Transverse colon (tissue), 4 donors: ENCODE data around the gene CBLB. TPM values are rescaled to one million over a fixed set of nuclear protein-coding genes. Genes with fewer than 3 reads are reported as not detected.

Source experiments
- DNase-seq: peaks from one replicate; pipeline ENCODE4 v3.0.0-alpha.2; 2019
- H3K27ac ChIP-seq, 4 donors: fragments of 200-600 bp; sonication (generic); 2 replicates each; pipeline ENCODE4 v1.5.1; 2016 to 2018; ENCODE audit warnings: inconsistent platforms in 4 of 4
- H3K27me3 ChIP-seq: fragments of 200-600 bp; sonication (generic); 2 replicates; pipeline ENCODE4 v1.5.1; 2017; ENCODE audit warnings: inconsistent platforms
- H3K36me3 ChIP-seq, 4 donors: fragments of 200-600 bp; sonication (generic); 2 replicates each; pipeline ENCODE4 v1.5.1; 2017 to 2019; ENCODE audit warnings: inconsistent platforms in 4 of 4
- H3K4me1 ChIP-seq, 4 donors: fragments of 200-600 bp; sonication (generic); 2 replicates each; pipeline ENCODE4 v1.5.1; 2017 to 2020; ENCODE audit warnings: inconsistent platforms in 4 of 4
- H3K4me3 ChIP-seq, 4 donors: fragments of 200-600 bp; sonication (generic); 1 replicate in 1 of 4; 2 replicates in 3 of 4; pipeline versions ENCODE4 v1.5.1 to v1.6.1; 2017 to 2019; ENCODE audit warnings: inconsistent platforms in 4 of 4
- H3K9me3 ChIP-seq, 2 donors: fragments of 200-600 bp; sonication (generic); 2 replicates each; pipeline ENCODE4 v1.5.1; 2017 to 2019; ENCODE audit warnings: inconsistent platforms in 2 of 2
- EP300 ChIP-seq: sonication (generic); formaldehyde crosslinking; IDR thresholded peaks from one replicate; pipeline ENCODE4 v1.6.1; 2017; ENCODE audit warnings: antibody characterized with exemption, low read depth
- POLR2A ChIP-seq: fragments of 450-650 bp; IDR thresholded peaks from one replicate; pipeline ENCODE4 v1.6.1; 2016; ENCODE audit warnings: antibody characterized with exemption, mild to moderate bottlenecking, moderate library complexity
- POLR2AphosphoS5 ChIP-seq, 3 donors: sonication (generic); formaldehyde crosslinking; IDR thresholded peaks; one replicate each; pipeline ENCODE4 v1.6.1; 2016; ENCODE audit warnings: antibody characterized with exemption in 3 of 3
- WGBS, 2 donors: methylation state at CpG; one replicate each; pipeline ENCODE4 v1.1.5; 2018; ENCODE audit warnings: low coverage in 1 of 2; 5-methylcytosine and 5-hydroxymethylcytosine counted together
- in situ Hi-C, 4 donors: fragments of 200-750 bp; cut with MboI; loops; one replicate each; pipeline versions ENCODE4 v1.15.0 to v1.15.1; 2017; ENCODE audit warnings: low sequenced_read_pairs in 3 of 4, low pct_ligation_motif_present in 1 of 4, low pct_unique_long_range_greater_than_20kb in 1 of 4
- intact Hi-C: fragments of 100-400 bp; cut with DNase I; formaldehyde crosslinking; loops from one replicate; pipeline ENCODE4 v1.15.1; 2023; ENCODE audit warnings: low total_unique reads
- total RNA-seq, 4 donors: library from RNA; depleted of rRNA; stranded (reverse); fragments of >200 nt; gene quantifications; one replicate each; pipeline ENCODE4 v1.1.0, GENCODE V29; 2016
- TF ChIP-seq, protein P1 (sequence below), 5 experiments: fragments of 200-600 bp in 3 of 5; fragments of 450-650 bp in 2 of 5; sonication (generic) in 3 of 5; IDR thresholded peaks; 1 replicate in 2 of 5; 2 replicates in 3 of 5; pipeline ENCODE4 v1.5.1; 2016 to 2017; ENCODE audit warnings: antibody characterized with exemption in 5 of 5, inconsistent platforms in 3 of 5, mild to moderate bottlenecking in 2 of 5, moderate library complexity in 1 of 5

The CBLB gene
- total RNA-seq, 4 donors from 2014 or later: 25.1 to 76.2 (median 63.6) TPM

DNA sequence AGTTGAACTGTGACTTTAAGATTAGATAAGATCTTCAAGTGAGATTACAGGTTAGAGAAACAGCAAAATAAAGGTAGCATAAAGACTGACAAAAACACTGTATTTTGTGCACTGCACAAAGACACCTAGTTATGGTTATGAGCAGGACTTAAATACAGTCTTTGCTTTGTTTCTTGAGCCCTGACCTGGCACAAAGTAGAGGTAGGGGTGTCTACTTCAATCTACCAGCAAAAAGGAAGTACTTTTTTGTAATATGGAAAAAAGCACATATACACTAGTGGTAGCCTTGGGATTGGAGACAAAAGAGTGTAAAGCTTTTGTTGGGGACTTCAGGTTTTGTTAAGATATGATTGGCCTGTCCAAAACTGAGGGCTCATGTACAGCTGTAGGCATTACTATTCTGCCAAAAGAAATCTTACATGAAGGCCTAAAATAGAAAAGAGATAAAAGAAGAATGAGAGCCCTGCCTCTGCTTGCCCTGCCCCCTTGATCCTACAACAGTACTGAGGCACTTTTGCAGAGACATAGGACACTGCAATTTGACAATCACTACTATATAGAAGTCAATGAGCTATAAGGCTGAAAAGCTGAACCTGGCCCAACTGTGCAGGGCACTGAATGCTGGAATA is 194.3 kb downstream of the CBLB start:
- Histone ChIP-seq H3K4me1 (peaks cover 0 to 11% (median 0%) of the 10 kb centered on the region in 4 donors), H3K27me3 (no peaks in the 10 kb centered on the region), H3K4me3 (no peak overlapping the region), H3K9me3 (no peaks in the 10 kb centered on the region), H3K36me3 (peaks cover 0 to 28% (median 12%) of the 10 kb centered on the region in 4 donors), H3K27ac (no peak overlapping the region)
- no peak for TF ChIP-seq EP300
- no peak for TF ChIP-seq POLR2AphosphoS5 (IDR thresholded peaks at IDR 0.05)
- TF ChIP-seq, protein P1, sequence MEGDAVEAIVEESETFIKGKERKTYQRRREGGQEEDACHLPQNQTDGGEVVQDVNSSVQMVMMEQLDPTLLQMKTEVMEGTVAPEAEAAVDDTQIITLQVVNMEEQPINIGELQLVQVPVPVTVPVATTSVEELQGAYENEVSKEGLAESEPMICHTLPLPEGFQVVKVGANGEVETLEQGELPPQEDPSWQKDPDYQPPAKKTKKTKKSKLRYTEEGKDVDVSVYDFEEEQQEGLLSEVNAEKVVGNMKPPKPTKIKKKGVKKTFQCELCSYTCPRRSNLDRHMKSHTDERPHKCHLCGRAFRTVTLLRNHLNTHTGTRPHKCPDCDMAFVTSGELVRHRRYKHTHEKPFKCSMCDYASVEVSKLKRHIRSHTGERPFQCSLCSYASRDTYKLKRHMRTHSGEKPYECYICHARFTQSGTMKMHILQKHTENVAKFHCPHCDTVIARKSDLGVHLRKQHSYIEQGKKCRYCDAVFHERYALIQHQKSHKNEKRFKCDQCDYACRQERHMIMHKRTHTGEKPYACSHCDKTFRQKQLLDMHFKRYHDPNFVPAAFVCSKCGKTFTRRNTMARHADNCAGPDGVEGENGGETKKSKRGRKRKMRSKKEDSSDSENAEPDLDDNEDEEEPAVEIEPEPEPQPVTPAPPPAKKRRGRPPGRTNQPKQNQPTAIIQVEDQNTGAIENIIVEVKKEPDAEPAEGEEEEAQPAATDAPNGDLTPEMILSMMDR (IDR thresholded peaks at IDR 0.05): no peak
- TF ChIP-seq POLR2A: no peak
- no peak for DNase-seq
- in situ Hi-C loops: loop anchor here (25.0 kb wide), 2 partner anchors 188 to 938 kb away; partner anchors contain the start of gene CBLB (in 1 of the 4)
- intact Hi-C loops: no loop called here

DNA sequence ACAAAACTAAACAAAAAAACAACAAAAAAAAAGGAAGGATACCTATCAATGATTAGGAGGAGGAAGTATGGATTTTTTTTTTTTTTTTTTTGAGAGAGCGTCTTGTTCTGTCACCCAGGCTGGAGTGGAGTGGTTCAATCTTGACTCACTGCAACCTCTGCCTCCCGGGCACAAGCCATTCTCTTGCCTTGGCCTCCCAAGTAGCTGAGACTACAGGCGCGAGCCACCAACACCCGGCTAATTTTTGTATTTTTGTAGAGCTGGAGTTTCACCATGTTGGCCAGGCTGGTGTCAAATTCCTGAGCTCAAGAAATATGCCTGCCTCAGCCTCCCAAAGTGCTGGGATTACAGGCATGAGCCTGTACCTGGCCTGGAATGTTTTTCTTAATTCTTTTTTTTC is 195.8 kb downstream of the CBLB start:
- no peak for DNase-seq
- Histone ChIP-seq H3K36me3 (peaks cover 0 to 38% (median 13%) of the 10 kb centered on the region in 4 donors), H3K27ac (no peak overlapping the region), H3K4me1 (peaks cover 0 to 6% (median 0%) of the 10 kb centered on the region in 4 donors), H3K4me3 (no peak overlapping the region), H3K27me3 (no peaks in the 10 kb centered on the region), H3K9me3 (no peaks in the 10 kb centered on the region)
- 95 to 96% methylated on average over 4 to 5 of the region's 5 CpGs for WGBS, 2 donors
- in situ Hi-C loops (no loop called here), intact Hi-C loops (no loop called here)
- TF ChIP-seq, protein P1 (IDR thresholded peaks at IDR 0.05): no peak
- TF ChIP-seq POLR2A (no peak), EP300 (no peak), POLR2AphosphoS5 (IDR thresholded peaks at IDR 0.05) (no peak)

DNA sequence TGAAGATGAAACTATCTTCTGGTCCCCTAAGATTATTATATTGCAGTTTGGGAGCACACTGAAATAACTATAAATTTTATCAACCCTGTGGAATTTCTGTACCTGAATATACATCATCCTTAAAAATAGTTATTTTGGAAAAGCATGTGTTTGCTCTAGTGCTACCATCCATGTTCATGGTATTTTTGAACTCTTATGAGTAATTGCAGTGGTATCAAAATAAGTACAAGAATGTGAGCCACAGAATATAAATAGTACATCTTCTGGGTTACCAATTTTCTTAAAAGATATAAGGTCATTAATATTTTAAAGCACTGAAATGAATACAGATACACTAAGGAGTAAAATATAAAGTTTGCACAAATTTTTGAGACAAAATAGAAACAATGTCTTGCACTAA is 206.5 kb downstream of the CBLB start:
- no peak for TF ChIP-seq POLR2AphosphoS5 (IDR thresholded peaks at IDR 0.05)
- no peak for TF ChIP-seq EP300
- TF ChIP-seq, protein P1 (IDR thresholded peaks at IDR 0.05): no peak
- TF ChIP-seq POLR2A: no peak
- Histone ChIP-seq H3K4me3 (no peak overlapping the region), H3K27me3 (no peaks in the 10 kb centered on the region), H3K36me3 (peaks cover 0 to 33% (median 6%) of the 10 kb centered on the region in 4 donors), H3K4me1 (no peaks in the 10 kb centered on the region), H3K27ac (no peak overlapping the region), H3K9me3 (no peaks in the 10 kb centered on the region)
- DNase-seq: no peak
- intact Hi-C loops: no loop called here
- in situ Hi-C loops: no loop called here

DNA sequence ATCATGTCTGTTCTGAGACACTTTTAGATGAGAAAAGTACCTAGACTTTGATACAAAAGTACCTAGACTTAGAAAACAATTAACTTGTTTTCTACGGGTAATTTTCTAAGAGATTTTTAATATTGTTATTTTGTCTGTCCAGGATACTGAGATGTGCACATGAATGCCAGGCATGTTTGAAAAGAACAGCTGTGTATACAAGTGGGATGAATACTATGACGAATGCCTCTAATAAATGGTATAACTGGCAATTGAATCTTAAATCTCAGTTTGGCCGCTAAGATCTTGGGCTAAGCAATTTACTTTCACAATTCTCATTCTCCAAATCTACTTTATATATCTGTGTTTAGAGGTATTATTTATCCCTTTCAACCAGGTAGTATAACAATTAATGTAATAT is 207.4 kb downstream of the CBLB start:
- in situ Hi-C loops: no loop called here
- Histone ChIP-seq H3K36me3 (peaks cover 0 to 25% (median 6%) of the 10 kb centered on the region in 4 donors), H3K4me3 (no peak overlapping the region), H3K27ac (no peak overlapping the region), H3K4me1 (peaks cover 0 to 5% (median 0%) of the 10 kb centered on the region in 4 donors), H3K27me3 (no peaks in the 10 kb centered on the region), H3K9me3 (no peaks in the 10 kb centered on the region)
- DNase-seq: no peak
- WGBS, 2 donors: 83 to 94% methylated on average over 3 of the region's 3 CpGs
- intact Hi-C loops: no loop called here
- TF ChIP-seq POLR2AphosphoS5 (IDR thresholded peaks at IDR 0.05): no peak
- TF ChIP-seq POLR2A: no peak
- TF ChIP-seq, protein P1 (IDR thresholded peaks at IDR 0.05): no peak
- no peak for TF ChIP-seq EP300
